GM18861 (cell line): Measurements from ENCODE around the gene SLC9A3.

Source experiments
- ATAC-seq: cut with Tn5 transposase; IDR thresholded peaks from one replicate; pipeline ENCODE4 v1.9.1; 2021; ENCODE audit not compliant: unreplicated experiment

The SLC9A3 gene

GRCh38 chr5:446883-447263, 77.4 kb downstream of the SLC9A3 start:
- ATAC-seq: no peak

GRCh38 chr5:446066-446882, 78.0 kb downstream of the SLC9A3 start:
- ATAC-seq: no peak

GRCh38 chr5:445591-445990, 78.7 kb downstream of the SLC9A3 start:
- no peak for ATAC-seq

- no peak for ATAC-seq
Measured at GRCh38 chr5:444226-444625, 80.0 kb downstream of the SLC9A3 start.

- no peak for ATAC-seq
Measured at GRCh38 chr5:443239-444151, 80.8 kb downstream of the SLC9A3 start.

GRCh38 chr5:442335-443238, 81.7 kb downstream of the SLC9A3 start, which contains the start of gene EXOC3:
TSS of gene EXOC3 (plus strand) at chr5:443176. CDS start at chr5:446206, 3,030 bp downstream.
- peak; percentile 71 for ATAC-seq

GRCh38 chr5:441996-442334, 82.3 kb downstream of the SLC9A3 start:
- no peak for ATAC-seq

GRCh38 chr5:440401-441201, 83.6 kb downstream of the SLC9A3 start:
- ATAC-seq: no peak

GRCh38 chr5:439636-440035, 84.6 kb downstream of the SLC9A3 start:
- ATAC-seq: no peak

GRCh38 chr5:439181-439580, 85.1 kb downstream of the SLC9A3 start:
- ATAC-seq: no peak

- no peak for ATAC-seq
Measured at GRCh38 chr5:438481-438981, 85.7 kb downstream of the SLC9A3 start.

- ATAC-seq: no peak
Measured at GRCh38 chr5:437281-437771, 86.9 kb downstream of the SLC9A3 start.

- ATAC-seq: no peak
Measured at GRCh38 chr5:436641-436975, 87.6 kb downstream of the SLC9A3 start.

GRCh38 chr5:435961-436640, 88.1 kb downstream of the SLC9A3 start:
- no peak for ATAC-seq

GRCh38 chr5:435156-435790, 89.0 kb downstream of the SLC9A3 start:
- ATAC-seq: no peak

GRCh38 chr5:434443-435146, 89.7 kb downstream of the SLC9A3 start:
- no peak for ATAC-seq

GRCh38 chr5:433836-434235, 90.4 kb downstream of the SLC9A3 start:
- ATAC-seq: no peak
